Calu3 (cell line): ENCODE measurements around the gene DAGLB. TPM values are rescaled to one million over a fixed set of nuclear protein-coding genes. Genes with fewer than 3 reads are reported as not detected.

ENCODE experiments used
- BruUV-seq: library from RNA; stranded (reverse); fragments of 400-500 nt; replicated peaks from 2 replicates; lab custom pipeline; 2021; lab: Mats Ljungman, UMichigan
- CTCF ChIA-PET: fragments of 300-600 bp; sonication (Branson Sonifier 250); formaldehyde crosslinking; loops from one replicate; lab custom pipeline; 2022; ENCODE audit warnings: antibody characterized with exemption; lab: Charles Lee
- DNase-seq: peaks from one replicate; pipeline ENCODE4 v3.0.0; 2022
- H3K27ac Mint-ChIP-seq: one replicate; pipeline ENCODE4 v1.8.0; 2022; ENCODE audit warnings: mixed read lengths; ENCODE audit not compliant: unreplicated experiment
- H3K27me3 Mint-ChIP-seq: one replicate; pipeline ENCODE4 v1.8.0; 2022; ENCODE audit warnings: mixed read lengths; ENCODE audit not compliant: unreplicated experiment
- H3K36me3 Mint-ChIP-seq: one replicate; pipeline ENCODE4 v1.8.0; 2022; ENCODE audit warnings: mild to moderate bottlenecking, moderate library complexity, mixed read lengths; ENCODE audit not compliant: insufficient read depth, unreplicated experiment
- H3K4me1 Mint-ChIP-seq: one replicate; pipeline ENCODE4 v1.8.0; 2022; ENCODE audit warnings: mild to moderate bottlenecking, low read depth, mixed read lengths; ENCODE audit not compliant: unreplicated experiment
- H3K4me3 Mint-ChIP-seq: one replicate; pipeline ENCODE4 v1.8.0; 2022; ENCODE audit warnings: mild to moderate bottlenecking, low read depth, moderate library complexity, mixed read lengths; ENCODE audit not compliant: unreplicated experiment
- H3K9me3 Mint-ChIP-seq: one replicate; pipeline ENCODE4 v1.8.0; 2022; ENCODE audit warnings: low read depth, mixed read lengths; ENCODE audit not compliant: unreplicated experiment
- intact Hi-C: fragments of 100-400 bp; cut with micrococcal nuclease; formaldehyde crosslinking; loops from one replicate; pipeline ENCODE4 v1.10.0; 2022; ENCODE audit not compliant: unreplicated experiment
- total RNA-seq: library from RNA; stranded (reverse); gene quantifications from 2 replicates; pipeline ENCODE4 v1.2.3, GENCODE V29; 2022
- TF ChIP-seq, protein P1 (sequence below): fragments of 200-600 bp; IDR thresholded peaks from one replicate; pipeline ENCODE4 v1.8.0; 2022; ENCODE audit warnings: antibody characterized with exemption; ENCODE audit not compliant: unreplicated experiment

DAGLB gene
- total RNA-seq, 1 experiment from 2014 or later = 36.8 TPM

DNA sequence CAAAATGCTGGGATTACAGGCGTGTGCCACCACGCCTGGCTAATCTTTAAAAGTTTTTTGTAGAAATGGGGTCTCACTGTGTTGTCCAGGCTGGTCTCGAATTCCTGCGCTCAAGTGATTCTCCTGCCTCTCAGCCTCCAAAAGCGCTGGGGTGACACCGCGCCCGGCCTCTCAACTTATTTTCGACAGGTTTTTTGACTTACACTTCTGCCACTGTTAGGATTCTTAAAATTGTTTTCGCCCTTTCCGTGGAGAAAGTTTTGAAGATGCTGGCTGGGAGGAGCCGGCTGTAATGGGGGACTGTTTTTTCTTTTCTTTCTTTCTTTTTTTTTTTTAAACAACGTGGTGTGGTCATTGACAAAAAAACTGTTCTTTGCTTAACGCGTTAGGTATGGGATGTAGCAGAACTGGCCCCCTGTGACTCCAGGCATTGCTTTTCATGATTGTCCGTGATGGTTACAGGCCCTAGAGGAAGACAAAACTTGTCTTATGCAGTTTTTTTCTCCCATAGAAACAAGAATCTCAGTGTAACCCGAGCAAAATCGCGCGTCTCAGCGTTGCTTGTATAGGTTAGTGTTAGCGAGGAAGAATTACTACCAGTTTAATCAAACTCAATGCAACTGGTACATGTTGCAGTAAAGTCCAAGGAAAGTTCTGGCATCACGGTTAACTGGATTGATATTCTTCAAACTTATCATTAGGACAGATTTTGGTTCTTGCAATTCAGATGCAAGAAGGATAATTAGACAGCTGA, 72.2 kb downstream of the DAGLB start:
- no peak for DNase-seq
- peak overlapping the region; percentile 80 for H3K4me3 Mint-ChIP-seq
- peak overlapping the region; percentile 75 for H3K27ac Mint-ChIP-seq
- H3K4me1 Mint-ChIP-seq = peaks cover 33% of the 10 kb centered on the region
- intact Hi-C loops = loop anchor here (2.0 kb wide), 1 partner anchor 17 kb away; no protein-coding TSS in a partner anchor
- H3K27me3 Mint-ChIP-seq = no peaks in the 10 kb centered on the region
- TF ChIP-seq, protein P1, sequence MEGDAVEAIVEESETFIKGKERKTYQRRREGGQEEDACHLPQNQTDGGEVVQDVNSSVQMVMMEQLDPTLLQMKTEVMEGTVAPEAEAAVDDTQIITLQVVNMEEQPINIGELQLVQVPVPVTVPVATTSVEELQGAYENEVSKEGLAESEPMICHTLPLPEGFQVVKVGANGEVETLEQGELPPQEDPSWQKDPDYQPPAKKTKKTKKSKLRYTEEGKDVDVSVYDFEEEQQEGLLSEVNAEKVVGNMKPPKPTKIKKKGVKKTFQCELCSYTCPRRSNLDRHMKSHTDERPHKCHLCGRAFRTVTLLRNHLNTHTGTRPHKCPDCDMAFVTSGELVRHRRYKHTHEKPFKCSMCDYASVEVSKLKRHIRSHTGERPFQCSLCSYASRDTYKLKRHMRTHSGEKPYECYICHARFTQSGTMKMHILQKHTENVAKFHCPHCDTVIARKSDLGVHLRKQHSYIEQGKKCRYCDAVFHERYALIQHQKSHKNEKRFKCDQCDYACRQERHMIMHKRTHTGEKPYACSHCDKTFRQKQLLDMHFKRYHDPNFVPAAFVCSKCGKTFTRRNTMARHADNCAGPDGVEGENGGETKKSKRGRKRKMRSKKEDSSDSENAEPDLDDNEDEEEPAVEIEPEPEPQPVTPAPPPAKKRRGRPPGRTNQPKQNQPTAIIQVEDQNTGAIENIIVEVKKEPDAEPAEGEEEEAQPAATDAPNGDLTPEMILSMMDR = no peak
- CTCF ChIA-PET = interaction anchor here (2.1 kb wide), 1 partner anchor 10 kb away, joined by 11 read pairs; no protein-coding TSS in a partner anchor
- H3K9me3 Mint-ChIP-seq = no peaks in the 10 kb centered on the region
- peaks cover 71% of the 10 kb centered on the region for H3K36me3 Mint-ChIP-seq
- TSS peak; percentile 57 for BruUV-seq

DNA sequence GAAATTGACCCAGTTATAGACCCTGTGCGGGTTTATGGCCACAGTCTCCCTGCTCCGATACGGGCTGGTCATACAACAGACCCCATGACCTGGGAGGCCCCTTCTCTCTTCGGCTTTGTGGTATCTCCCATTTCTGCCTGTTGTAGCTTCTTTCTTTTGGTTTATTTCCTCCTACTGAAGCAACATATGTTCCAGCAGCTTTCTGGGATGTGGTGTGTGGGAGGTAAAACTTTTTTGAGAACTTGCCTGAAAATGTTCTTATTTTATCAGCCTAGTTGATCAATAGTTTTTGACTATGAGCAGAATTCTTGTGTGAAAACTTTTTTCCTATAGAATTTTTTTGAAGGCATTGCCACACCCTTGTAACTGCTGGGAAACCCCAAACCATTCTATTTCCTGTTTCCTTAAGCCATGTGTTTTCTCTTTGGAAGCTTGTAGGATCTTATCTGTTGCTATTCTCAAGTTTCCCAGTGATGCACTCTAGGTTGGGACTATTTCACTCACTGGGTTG, 80.0 kb downstream of the DAGLB start:
- CTCF ChIA-PET = interaction anchor here (0.5 to 1.0 kb wide), 4 partner anchors 11 to 78 kb away, joined by 3 to 6 read pairs (median 3); no protein-coding TSS in a partner anchor
- no peak for DNase-seq
- no peaks in the 10 kb centered on the region for H3K27me3 Mint-ChIP-seq
- peak overlapping the region; percentile 66 for H3K27ac Mint-ChIP-seq
- peaks cover 4% of the 10 kb centered on the region for H3K36me3 Mint-ChIP-seq
- peak overlapping the region; percentile 18 for H3K4me3 Mint-ChIP-seq
- TF ChIP-seq, protein P1 = no peak
- H3K4me1 Mint-ChIP-seq = peaks cover 20% of the 10 kb centered on the region
- BruUV-seq = no TSS peak
- no peaks in the 10 kb centered on the region for H3K9me3 Mint-ChIP-seq
- intact Hi-C loops = no loop called here

DNA sequence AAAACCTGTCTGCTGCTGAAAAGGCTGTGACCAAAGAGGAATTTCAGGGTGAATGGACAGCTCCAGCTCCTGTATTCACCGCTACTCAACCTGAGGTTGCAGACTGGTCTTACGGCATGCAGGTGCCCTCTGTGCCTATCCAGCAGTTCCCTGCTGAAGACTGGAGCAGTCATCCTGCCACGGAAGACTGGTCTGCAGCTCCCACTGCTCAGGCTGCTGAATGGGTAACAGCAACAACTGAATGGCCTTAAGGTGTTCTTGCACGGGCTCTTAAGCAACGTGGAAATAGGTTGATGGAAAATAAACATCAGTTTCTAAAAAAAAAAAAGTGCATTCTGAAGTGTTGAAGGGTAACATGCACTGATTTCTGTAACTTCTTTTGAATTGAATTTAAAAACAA, 82.3 kb downstream of the DAGLB start:
- CTCF ChIA-PET = no interaction called here
- H3K27me3 Mint-ChIP-seq = no peaks in the 10 kb centered on the region
- DNase-seq = no peak
- H3K9me3 Mint-ChIP-seq = no peaks in the 10 kb centered on the region
- intact Hi-C loops = no loop called here
- peaks cover 4% of the 10 kb centered on the region for H3K36me3 Mint-ChIP-seq
- TF ChIP-seq, protein P1 = no peak
- no peak overlapping the region for H3K27ac Mint-ChIP-seq
- BruUV-seq = no TSS peak
- H3K4me3 Mint-ChIP-seq = no peak overlapping the region
- peaks cover 20% of the 10 kb centered on the region for H3K4me1 Mint-ChIP-seq

- Mint-ChIP-seq H3K4me3 (no peak overlapping the region), H3K27me3 (no peaks in the 10 kb centered on the region), H3K27ac (no peak overlapping the region), H3K36me3 (no peaks in the 10 kb centered on the region), H3K4me1 (no peaks in the 10 kb centered on the region), H3K9me3 (no peaks in the 10 kb centered on the region)
- DNase-seq = no peak
- no TSS peak for BruUV-seq
- TF ChIP-seq, protein P1 = no peak
- CTCF ChIA-PET = interaction anchor here (0.7 kb wide), 2 partner anchors 135 to 1599 kb away, joined by 4 to 5 read pairs; no protein-coding TSS in a partner anchor
- intact Hi-C loops = no loop called here
Observed at GRCh38 chr7:6360841-6361240, 86.9 kb downstream of the DAGLB start.
